ENCODE data around the gene MRGPRG.

GRCh38 chr11:3231550-3231850 lies 12.9 kb upstream of the MRGPRG start:
- TF ChIP-seq, protein P1, sequence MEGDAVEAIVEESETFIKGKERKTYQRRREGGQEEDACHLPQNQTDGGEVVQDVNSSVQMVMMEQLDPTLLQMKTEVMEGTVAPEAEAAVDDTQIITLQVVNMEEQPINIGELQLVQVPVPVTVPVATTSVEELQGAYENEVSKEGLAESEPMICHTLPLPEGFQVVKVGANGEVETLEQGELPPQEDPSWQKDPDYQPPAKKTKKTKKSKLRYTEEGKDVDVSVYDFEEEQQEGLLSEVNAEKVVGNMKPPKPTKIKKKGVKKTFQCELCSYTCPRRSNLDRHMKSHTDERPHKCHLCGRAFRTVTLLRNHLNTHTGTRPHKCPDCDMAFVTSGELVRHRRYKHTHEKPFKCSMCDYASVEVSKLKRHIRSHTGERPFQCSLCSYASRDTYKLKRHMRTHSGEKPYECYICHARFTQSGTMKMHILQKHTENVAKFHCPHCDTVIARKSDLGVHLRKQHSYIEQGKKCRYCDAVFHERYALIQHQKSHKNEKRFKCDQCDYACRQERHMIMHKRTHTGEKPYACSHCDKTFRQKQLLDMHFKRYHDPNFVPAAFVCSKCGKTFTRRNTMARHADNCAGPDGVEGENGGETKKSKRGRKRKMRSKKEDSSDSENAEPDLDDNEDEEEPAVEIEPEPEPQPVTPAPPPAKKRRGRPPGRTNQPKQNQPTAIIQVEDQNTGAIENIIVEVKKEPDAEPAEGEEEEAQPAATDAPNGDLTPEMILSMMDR (IDR thresholded peaks at IDR 0.05; ENCODE audit: low read depth, low read length, missing input control) = no peak
- TF ChIP-seq REST (IDR thresholded peaks at IDR 0.05) (no peak), GABPA (IDR thresholded peaks at IDR 0.05 in 1 of 2, conservative IDR thresholded peaks at IDR 0.05 in 1 of 2) (no peak), SP1 (IDR thresholded peaks at IDR 0.05) (no peak), RAD21 (IDR thresholded peaks at IDR 0.05) (no peak), TAF1 (conservative IDR thresholded peaks at IDR 0.05) (no peak), HNF4G (IDR thresholded peaks at IDR 0.05) (no peak), JUND (IDR thresholded peaks at IDR 0.05) (no peak)
- TF ChIP-seq, protein P2, sequence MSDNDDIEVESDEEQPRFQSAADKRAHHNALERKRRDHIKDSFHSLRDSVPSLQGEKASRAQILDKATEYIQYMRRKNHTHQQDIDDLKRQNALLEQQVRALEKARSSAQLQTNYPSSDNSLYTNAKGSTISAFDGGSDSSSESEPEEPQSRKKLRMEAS (IDR thresholded peaks at IDR 0.05) = no peak
